IMR-90 (cell line): ENCODE data around the gene EXOC3L4. TPM values are rescaled to one million over a fixed set of nuclear protein-coding genes. Genes with fewer than 3 reads are reported as not detected.
A peak's percentile ranks its signal among the peaks of the same experiment; 100 is the strongest.

ENCODE experiments used
- ATAC-seq: fragments of 200-7000 bp; cut with Tn5 transposase; 2 replicates; pipeline ENCODE4 v1.9.1; 2020; ENCODE audit warnings: low read depth, mild to moderate bottlenecking, moderate library complexity
- BruUV-seq: library from RNA; stranded (reverse); fragments of 400-500 nt; replicated peaks from 2 replicates; lab custom pipeline; 2021; lab: Mats Ljungman, UMichigan
- CTCF ChIA-PET: fragments of 300-600 bp; formaldehyde crosslinking; extraction: SDS; loops from one replicate; lab custom pipeline; 2021; ENCODE audit warnings: antibody characterized with exemption; lab: Yijun Ruan, JAX
- POLR2A ChIA-PET: fragments of 300-600 bp; sonication (Branson Sonifier 250); formaldehyde crosslinking; loops from one replicate; lab custom pipeline; 2022; ENCODE audit warnings: antibody characterized with exemption; ENCODE audit not compliant: unreplicated experiment; lab: Charles Lee
- DNase-seq: peaks from one replicate; pipeline ENCODE4 v3.0.0; 2013
- H2AFZ ChIP-seq: replicated peaks from 2 replicates; pipeline ENCODE3; 2013; ENCODE audit warnings: low read length, mild to moderate bottlenecking; ENCODE audit not compliant: poor library complexity
- H2AK5ac ChIP-seq: 2 replicates; pipeline ENCODE4 v1.6.1; 2013; ENCODE audit warnings: low read depth, low read length, inconsistent platforms
- H2AK9ac ChIP-seq: replicated peaks from 2 replicates; pipeline ENCODE3; 2013; ENCODE audit warnings: mild to moderate bottlenecking, low read depth, low read length, moderate library complexity; ENCODE audit not compliant: poor library complexity
- H2BK120ac ChIP-seq: 2 replicates; pipeline ENCODE4 v1.6.1; 2013; ENCODE audit warnings: low read depth, low read length, inconsistent platforms
- H2BK15ac ChIP-seq: 3 replicates; pipeline ENCODE4 v1.6.1; 2013; ENCODE audit warnings: low read depth, low read length, inconsistent platforms
- H2BK20ac ChIP-seq: 2 replicates; pipeline ENCODE4 v1.6.1; 2013; ENCODE audit warnings: low read depth, mild to moderate bottlenecking, inconsistent platforms, low read length, moderate library complexity
- H2BK5ac ChIP-seq: 2 replicates; pipeline ENCODE4 v1.6.1; 2013; ENCODE audit warnings: mild to moderate bottlenecking, low read depth, low read length, inconsistent platforms; ENCODE audit not compliant: poor library complexity, severe bottlenecking
- H3K14ac ChIP-seq: replicated peaks from 2 replicates; pipeline ENCODE4 v1.6.1; 2013; ENCODE audit warnings: low read depth, low read length, inconsistent platforms
- H3K18ac ChIP-seq: 2 replicates; pipeline ENCODE4 v1.6.1; 2013; ENCODE audit warnings: low read depth, low read length, control low read depth
- H3K23ac ChIP-seq: 2 replicates; pipeline ENCODE4 v1.6.1; 2013; ENCODE audit warnings: low read depth, low read length, inconsistent platforms
- H3K27ac ChIP-seq: 2 replicates; pipeline ENCODE4 v1.5.1; 2013; ENCODE audit warnings: mild to moderate bottlenecking, control low read depth, low read length; ENCODE audit not compliant: insufficient read depth
- H3K27me3 ChIP-seq: 2 replicates; pipeline ENCODE4 v1.6.1; 2013; ENCODE audit warnings: low read length; ENCODE audit not compliant: control insufficient read depth, insufficient read depth
- H3K36me3 ChIP-seq: 2 replicates; pipeline ENCODE4 v1.6.1; 2013; ENCODE audit warnings: low read length, mixed read lengths; ENCODE audit not compliant: control insufficient read depth, insufficient read depth
- H3K4ac ChIP-seq: 2 replicates; pipeline ENCODE4 v1.6.1; 2013; ENCODE audit warnings: low read depth, low read length, inconsistent platforms
- H3K4me1 ChIP-seq: 2 replicates; pipeline ENCODE4 v1.6.1; 2013; ENCODE audit warnings: low read length, mixed read lengths; ENCODE audit not compliant: control insufficient read depth, insufficient read depth
- H3K4me2 ChIP-seq: 2 replicates; pipeline ENCODE4 v1.6.1; 2013; ENCODE audit warnings: low read depth, mild to moderate bottlenecking, control low read depth, low read length, moderate library complexity
- H3K4me3 ChIP-seq: 2 replicates; pipeline ENCODE4 v1.5.1; 2013; ENCODE audit warnings: low read depth, mild to moderate bottlenecking, control low read depth, low read length, moderate library complexity; ENCODE audit not compliant: insufficient read depth
- H3K56ac ChIP-seq: 2 replicates; pipeline ENCODE4 v1.6.1; 2013; ENCODE audit warnings: low read length, inconsistent platforms; ENCODE audit not compliant: insufficient read depth; ENCODE audit errors: extremely low read depth
- H3K79me1 ChIP-seq, 2 experiments: 2 replicates each; pipeline ENCODE4 v1.6.1; 2013; ENCODE audit warnings: low read length in 2 of 2, inconsistent platforms in 1 of 2, low read depth in 1 of 2
- H3K9ac ChIP-seq: 2 replicates; pipeline ENCODE4 v1.6.1; 2013; ENCODE audit warnings: low read depth, low read length, control low read depth
- H3K9me1 ChIP-seq: 2 replicates; pipeline ENCODE4 v1.6.1; 2013; ENCODE audit warnings: low read length, inconsistent platforms; ENCODE audit not compliant: insufficient read depth
- H3K9me3 ChIP-seq: 2 replicates; pipeline ENCODE4 v1.6.1; 2013; ENCODE audit warnings: low read length; ENCODE audit not compliant: control insufficient read depth, insufficient read depth
- H4K20me1 ChIP-seq: 2 replicates; pipeline ENCODE4 v1.6.1; 2013; ENCODE audit warnings: low read length, inconsistent platforms; ENCODE audit not compliant: insufficient read depth
- H4K5ac ChIP-seq: 2 replicates; pipeline ENCODE4 v1.6.1; 2013; ENCODE audit warnings: mild to moderate bottlenecking, low read depth, low read length, control low read depth
- H4K8ac ChIP-seq, 2 experiments: 2 replicates each; pipeline ENCODE4 v1.6.1; 2013; ENCODE audit warnings: low read depth in 2 of 2, low read length in 2 of 2, control low read depth in 1 of 2, inconsistent platforms in 1 of 2
- H4K91ac ChIP-seq: 2 replicates; pipeline ENCODE4 v1.6.1; 2013; ENCODE audit warnings: low read depth, low read length, inconsistent platforms; ENCODE audit not compliant: insufficient read depth
- BHLHE40 ChIP-seq: fragments of 150-350 bp; IDR thresholded peaks from 2 replicates; pipeline ENCODE4 v1.6.1; 2016; ENCODE audit warnings: mild to moderate bottlenecking, low read depth, low read length
- CEBPB ChIP-seq: IDR thresholded peaks from 2 replicates; pipeline ENCODE4 v1.6.1; 2012; ENCODE audit warnings: low read depth, low read length, improper control_type of control experiment
- CTCF ChIP-seq: conservative IDR thresholded peaks from 2 replicates; pipeline ENCODE4 v1.5.1; 2012; ENCODE audit warnings: mild to moderate bottlenecking, low read depth, low read length, improper control_type of control experiment
- MAFK ChIP-seq: IDR thresholded peaks from 2 replicates; pipeline ENCODE4 v1.6.1; 2012; ENCODE audit warnings: low read depth, low read length, improper control_type of control experiment
- MAZ ChIP-seq: IDR thresholded peaks from 2 replicates; pipeline ENCODE4 v1.6.1; 2012; ENCODE audit warnings: low read depth, mild to moderate bottlenecking, low read length, improper control_type of control experiment, moderate library complexity, borderline replicate concordance
- MXI1 ChIP-seq: IDR thresholded peaks from 2 replicates; pipeline ENCODE4 v1.6.1; 2012; ENCODE audit warnings: low read depth, mild to moderate bottlenecking, low read length, moderate library complexity, borderline replicate concordance
- NFE2L2 ChIP-seq: fragments of 150-350 bp; IDR thresholded peaks from 2 replicates; pipeline ENCODE4 v1.6.1; 2016; ENCODE audit warnings: low read depth, mild to moderate bottlenecking, low read length
- RAD21 ChIP-seq: IDR thresholded peaks from 2 replicates; pipeline ENCODE4 v1.6.1; 2012; ENCODE audit warnings: low read length, improper control_type of control experiment
- RCOR1 ChIP-seq: IDR thresholded peaks from 2 replicates; pipeline ENCODE4 v1.6.1; 2012; ENCODE audit warnings: mild to moderate bottlenecking, low read length, improper control_type of control experiment; ENCODE audit not compliant: insufficient replicate concordance
- RFX5 ChIP-seq: IDR thresholded peaks from 2 replicates; pipeline ENCODE4 v1.8.0; 2012; ENCODE audit warnings: low read depth, mild to moderate bottlenecking, low read length, moderate library complexity
- USF2 ChIP-seq: fragments of 150-350 bp; IDR thresholded peaks from 2 replicates; pipeline ENCODE4 v1.6.1; 2017; ENCODE audit warnings: mild to moderate bottlenecking, antibody characterized with exemption, low read length, low read depth
- WGBS, 2 experiments: methylation state at CpG; one replicate each; pipeline versions ENCODE4 v1.1.5 to v1.1.7; 2013; ENCODE audit warnings: missing lambda C conversion rate in 2 of 2; ENCODE audit not compliant: insufficient read length in 1 of 2; ENCODE audit errors: extremely low coverage in 2 of 2; 5-methylcytosine and 5-hydroxymethylcytosine counted together
- dilution Hi-C: fragments of 300-500 bp; cut with HindIII; formaldehyde crosslinking; loops from one replicate; pipeline ENCODE4 v1.14.3; 2018; ENCODE audit warnings: low sequenced_read_pairs; ENCODE audit not compliant: unreplicated experiment
- in situ Hi-C: fragments of 300-500 bp; cut with MboI; formaldehyde crosslinking; loops from 3 replicates; pipeline ENCODE4 v1.14.3; 2019; ENCODE audit warnings: low sequenced_read_pairs, inconsistent platforms, mixed read lengths
- intact Hi-C: fragments of 100-400 bp; cut with micrococcal nuclease; formaldehyde crosslinking; loops from 2 replicates; pipeline ENCODE4 v1.10.0; 2022
- polyA plus RNA-seq, 3 experiments: library from polyadenylated mRNA; depleted of rRNA; stranded (reverse); fragments of >200 nt; gene quantifications; 2 replicates each; pipeline ENCODE4 v1.2.3, GENCODE V29; 2012; ENCODE audit warnings: low replicate concordance in 1 of 3
- total RNA-seq: library from RNA; depleted of rRNA; stranded (reverse); fragments of >200 nt; gene quantifications from 2 replicates; pipeline ENCODE4 v1.2.3, GENCODE V29; 2012

Gene EXOC3L4
- total and polyA plus RNA-seq, 2 of the 4 experiments (the other 2 are of a cell fraction), result not detected

GRCh38 chr14:103155826-103156394 is 61.4 kb downstream of the EXOC3L4 start:
- Histone ChIP-seq H4K20me1 (no peaks in the 10 kb centered on the region), H3K27ac (no peak overlapping the region), H3K36me3 (no peaks in the 10 kb centered on the region), H3K9me3 (no peaks in the 10 kb centered on the region), H2BK20ac (0 out of 2 replicates have a peak overlapping the region, but pooled peaks have one; percentile 7), H2AK5ac (no peak overlapping the region), H3K9me1 (no peaks in the 10 kb centered on the region), H3K18ac (no peak overlapping the region), H3K27me3 (peaks cover 43% of the 10 kb centered on the region), H3K9ac (no peak overlapping the region), H3K23ac (no peak overlapping the region), H2AK9ac (no peak overlapping the region), H4K91ac (no peak overlapping the region), H3K4me2 (no peak overlapping the region), H3K79me1 (no peaks in the 10 kb centered on the region), H2AFZ (no peak overlapping the region), H3K4ac (no peak overlapping the region), H4K8ac (no peak overlapping the region), H2BK15ac (no peak overlapping the region), H3K4me3 (no peak overlapping the region), H2BK5ac (no peak overlapping the region), H3K4me1 (peaks cover 2% of the 10 kb centered on the region; the same call in 1 of the 2 replicates), H2BK120ac (peak overlapping the region; percentile 4; the same call in 1 of the 2 replicates), H3K14ac (no peak overlapping the region), H3K56ac (no peak overlapping the region), H4K5ac (no peak overlapping the region)
- DNase-seq, result no peak
- no peak for ATAC-seq
- ChIA-PET POLR2A (no interaction called here), CTCF (no interaction called here)
- intact Hi-C loops (no loop called here), in situ Hi-C loops (no loop called here), dilution Hi-C loops (no loop called here)
- TF ChIP-seq RAD21 (no peak), CTCF (no peak), MAFK (no peak), RFX5 (no peak), USF2 (no peak), MAZ (no peak), CEBPB (no peak), BHLHE40 (no peak), NFE2L2 (no peak), RCOR1 (no peak), MXI1 (no peak)
- BruUV-seq, result no TSS peak
- 90% methylated on average over 4 of the region's 9 CpGs; no CpG with 5 or more reads in 1 of the 2 experiments for WGBS, 2 experiments
